HG03460 (cell line): ENCODE results near the gene LSM5.

ENCODE experiments used
- ATAC-seq: cut with Tn5 transposase; IDR thresholded peaks from one replicate; pipeline ENCODE4 v1.9.1; 2021; ENCODE audit not compliant: unreplicated experiment

LSM5 gene

DNA sequence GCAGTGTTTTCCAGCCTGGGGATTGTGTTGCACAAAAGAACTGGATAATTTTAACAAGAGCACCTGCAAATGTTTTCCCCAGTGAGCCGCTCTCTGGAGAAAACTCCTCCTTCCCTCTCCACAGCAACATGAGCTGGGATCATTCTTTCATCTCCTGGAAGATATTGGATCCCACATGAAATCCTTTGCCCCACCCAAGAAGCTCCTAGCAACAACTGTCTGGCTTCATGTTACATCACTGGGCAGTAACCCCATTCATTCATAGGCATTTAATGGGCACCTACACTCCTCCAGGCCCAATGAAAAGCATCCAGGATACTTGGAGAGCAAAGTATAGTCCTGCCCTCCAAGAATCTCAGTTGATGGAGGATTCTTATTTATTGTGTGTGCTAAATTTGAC lies 27.2 kb downstream of the LSM5 start:
- no peak for ATAC-seq

DNA sequence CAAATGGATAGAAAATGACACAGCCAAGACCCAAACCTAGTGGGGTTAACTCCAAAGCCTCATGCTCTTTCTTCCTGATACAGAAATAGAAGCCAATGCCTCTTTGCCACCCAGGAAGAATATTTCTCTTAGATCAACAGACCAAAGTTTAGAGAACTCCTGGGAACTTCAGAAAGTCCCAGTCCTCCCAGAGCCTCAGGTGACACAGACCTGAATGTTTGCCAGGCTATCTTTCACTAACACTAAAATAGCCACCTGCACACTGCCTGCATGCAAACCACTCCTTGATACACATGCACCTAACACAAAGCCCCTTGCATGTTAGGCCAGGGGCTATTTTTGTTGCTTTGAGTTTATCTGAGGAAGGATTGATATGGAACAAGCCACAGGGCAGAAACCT lies 27.7 kb downstream of the LSM5 start:
- no peak for ATAC-seq

DNA sequence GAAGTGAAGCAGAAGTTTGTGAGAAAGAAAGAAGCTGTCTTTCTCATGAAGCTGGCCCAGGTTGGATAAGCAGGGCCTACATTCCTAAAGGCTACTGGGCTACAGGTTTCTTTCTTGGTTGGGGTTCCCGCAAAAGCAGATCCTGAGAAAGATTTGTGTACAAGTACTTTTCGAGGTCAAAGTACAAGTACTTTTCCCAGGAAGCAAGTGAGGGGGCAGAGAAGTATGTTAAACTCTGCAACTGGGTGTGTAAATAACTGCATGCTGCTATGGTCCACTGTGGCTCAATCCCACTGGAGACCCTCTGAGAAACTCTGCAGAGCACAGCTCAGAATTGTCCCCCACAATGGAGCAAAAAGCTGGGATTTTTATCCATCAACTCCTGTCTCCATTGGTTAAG lies 28.7 kb downstream of the LSM5 start:
- ATAC-seq: no peak

DNA sequence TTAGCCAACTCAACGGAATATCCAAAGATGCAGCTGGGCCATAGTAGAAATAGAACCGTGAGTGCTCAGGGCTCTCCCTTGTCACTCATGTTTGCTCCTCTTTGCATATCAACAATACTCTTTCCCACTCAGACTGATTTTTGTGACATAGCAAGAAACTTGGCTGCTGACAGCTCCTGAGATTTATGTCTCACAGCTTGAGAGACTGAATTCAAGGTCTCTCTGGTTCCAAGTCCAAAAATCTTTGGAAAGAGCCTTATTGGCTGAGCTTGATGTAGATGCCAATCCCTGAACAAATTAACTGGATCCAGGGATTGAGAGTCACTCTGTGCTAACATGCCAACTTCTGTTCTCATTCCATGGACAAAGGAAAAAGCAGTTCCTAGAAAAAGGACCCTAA lies 30.4 kb downstream of the LSM5 start:
- no peak for ATAC-seq

DNA sequence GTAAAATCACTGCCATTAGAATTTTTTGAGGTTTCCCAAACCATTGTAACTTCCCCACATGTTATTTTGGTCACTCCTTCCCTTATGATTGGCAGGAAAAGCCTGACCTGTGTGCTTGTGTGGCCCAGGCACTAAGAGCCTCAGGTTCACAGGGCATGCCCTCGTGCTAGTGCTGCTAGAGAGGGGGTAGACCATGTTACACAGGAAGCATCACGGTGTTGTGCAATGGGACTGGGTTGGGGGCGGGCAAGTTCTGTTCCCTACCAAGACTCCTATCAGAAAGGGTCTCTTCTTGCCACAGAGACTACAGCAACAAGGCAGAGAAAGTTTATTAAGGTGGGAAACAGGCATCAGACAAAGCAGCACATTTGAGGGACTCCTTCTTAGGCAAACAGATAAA lies 32.2 kb downstream of the LSM5 start:
- no peak for ATAC-seq

DNA sequence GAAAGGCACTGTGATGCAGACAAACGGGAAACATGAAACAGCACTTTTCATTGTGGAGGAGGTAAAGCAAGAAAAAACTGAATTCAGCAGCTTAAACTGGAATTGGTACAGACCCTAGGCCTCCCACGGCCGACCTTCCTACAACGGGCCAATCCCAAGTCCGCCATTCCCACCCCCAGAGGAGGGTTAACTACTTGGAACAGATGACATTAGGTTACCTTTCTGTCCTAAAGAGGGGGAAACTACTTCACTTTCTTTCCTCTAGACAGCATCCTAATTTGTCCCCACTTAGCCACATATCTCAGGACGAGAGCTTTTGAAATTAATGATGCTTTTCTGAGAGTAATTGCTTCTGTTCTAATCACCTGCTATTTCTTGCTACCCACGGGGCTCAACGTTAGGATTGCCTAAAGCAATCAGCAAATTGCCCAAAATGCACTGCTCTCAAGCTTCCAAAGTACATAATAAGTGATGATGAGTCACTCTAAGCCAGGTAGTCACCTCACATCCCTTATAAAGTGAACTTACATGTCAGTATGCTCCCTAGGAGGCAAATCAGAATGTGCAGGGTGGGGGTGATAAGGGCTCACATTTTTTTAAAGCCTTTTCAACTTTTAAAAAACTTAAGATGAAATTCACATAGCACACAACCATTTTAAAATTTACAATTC lies 36.7 kb downstream of the LSM5 start:
- no peak for ATAC-seq

DNA sequence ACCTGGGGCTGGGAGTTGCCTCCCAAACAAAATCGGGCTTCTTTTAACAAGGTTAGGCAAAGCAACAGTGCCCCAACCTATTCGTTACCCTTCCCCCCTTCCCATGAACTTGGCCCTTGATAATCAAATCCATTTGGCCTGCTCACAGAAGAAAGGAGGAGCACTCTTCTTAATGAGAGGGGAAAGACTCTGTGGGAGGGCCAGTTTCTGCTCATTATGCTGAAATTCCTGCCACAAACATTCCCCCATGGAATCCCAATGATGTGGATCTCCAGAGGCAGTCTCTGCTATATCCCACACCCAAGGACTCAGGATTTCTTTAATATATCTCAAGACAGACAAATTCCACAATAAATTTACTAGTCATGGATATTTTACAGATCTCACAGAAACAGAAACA lies 43.0 kb downstream of the LSM5 start:
- no peak for ATAC-seq

DNA sequence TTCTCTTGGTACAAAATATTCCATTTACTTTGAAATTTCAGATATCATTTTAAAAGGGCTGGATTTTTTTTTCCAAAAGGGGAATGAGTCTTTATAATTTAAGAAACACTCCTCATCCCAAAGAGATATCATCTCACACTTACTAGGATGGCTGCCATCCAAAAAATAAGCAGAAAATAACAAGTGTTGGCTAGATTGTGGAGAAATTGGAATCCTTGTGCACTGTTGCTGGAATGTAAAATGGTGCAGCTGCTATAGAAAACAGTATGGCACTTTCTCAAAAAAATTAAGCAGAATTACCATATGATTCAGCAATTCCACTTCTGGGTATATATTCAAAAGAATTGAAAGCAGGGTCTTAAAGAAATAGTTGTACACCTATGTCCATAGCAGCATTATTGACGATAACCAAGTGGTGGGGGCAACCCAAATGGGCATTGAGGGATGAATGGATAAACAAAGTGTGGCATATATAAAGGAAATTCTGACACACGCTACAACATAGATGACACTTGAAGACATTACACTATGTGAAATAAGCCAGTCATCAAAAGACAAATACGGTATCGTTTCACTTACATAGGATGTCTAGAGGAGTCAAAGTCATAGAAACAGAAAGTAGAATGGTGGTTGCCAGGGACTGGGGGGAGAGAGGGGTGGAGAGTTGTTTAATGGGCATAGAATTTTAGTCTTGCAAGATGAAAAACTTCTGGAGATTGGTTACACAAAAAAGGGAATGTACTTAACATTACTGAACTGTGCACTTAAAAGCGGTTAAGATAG lies 53.8 kb downstream of the LSM5 start:
- no peak for ATAC-seq
